BLaER1 treated with 17β-estradiol and CSF1 and Interleukin-3, amounts not matched to agents 10 nM and 100 nM (cell line): ENCODE measurements around the gene DUSP22.

ENCODE experiments used
- H3K27ac ChIP-seq, 11 experiments: shearing (Covaris generic); formaldehyde crosslinking; 2 replicates each; pipeline ENCODE4 v1.8.1; 2022
- H3K27me3 ChIP-seq, 11 experiments: shearing (Covaris generic); formaldehyde crosslinking; 2 replicates each; pipeline ENCODE4 v1.8.1; 2022
- H3K36me3 ChIP-seq, 11 experiments: shearing (Covaris generic); formaldehyde crosslinking; 2 replicates each; pipeline ENCODE4 v1.8.1; 2022
- H3K4me1 ChIP-seq, 10 experiments: shearing (Covaris generic); formaldehyde crosslinking; 2 replicates each; pipeline ENCODE4 v1.8.1; 2022
- H3K4me2 ChIP-seq, 11 experiments: shearing (Covaris generic); formaldehyde crosslinking; 2 replicates each; pipeline ENCODE4 v1.8.1; 2022
- H3K4me3 ChIP-seq, 10 experiments: shearing (Covaris generic); formaldehyde crosslinking; 2 replicates each; pipeline ENCODE4 v1.8.1; 2022
- H3K9ac ChIP-seq, 11 experiments: shearing (Covaris generic); formaldehyde crosslinking; 2 replicates each; pipeline ENCODE4 v1.8.1; 2022
- H3K9me3 ChIP-seq, 11 experiments: shearing (Covaris generic); formaldehyde crosslinking; replicated peaks in 1 of 11; 2 replicates each; pipeline ENCODE4 v1.8.1; 2022
- H4K20me1 ChIP-seq, 11 experiments: shearing (Covaris generic); formaldehyde crosslinking; 2 replicates each; pipeline ENCODE4 v1.8.1; 2022
- Cebpa-rat ChIP-seq, 11 experiments: shearing (Covaris generic); IDR thresholded peaks; 2 replicates each; pipeline ENCODE4 v1.8.1; 2022

The DUSP22 gene

DNA sequence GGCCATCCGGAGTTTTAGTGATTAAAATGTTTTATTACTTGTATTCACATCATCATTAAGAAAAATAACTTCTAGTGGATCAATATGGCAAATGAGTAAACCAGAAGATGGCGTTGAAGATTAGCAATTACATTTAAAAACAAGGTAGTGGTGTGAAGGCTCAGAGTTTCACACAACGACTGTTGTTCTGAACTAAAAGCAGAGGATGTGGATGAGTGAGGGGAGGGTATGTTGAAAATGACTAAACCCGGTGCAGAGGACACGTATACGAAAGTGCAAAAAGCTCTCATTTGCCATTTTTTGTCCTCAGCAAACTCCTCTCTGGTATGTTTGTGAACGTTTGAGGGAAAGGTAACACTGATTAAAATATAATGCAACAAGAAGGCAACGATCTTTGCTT is 97.3 kb downstream of the DUSP22 start:
- no peaks in the 10 kb centered on the region for H3K9me3 ChIP-seq
- TF ChIP-seq Cebpa-rat (IDR thresholded peaks at IDR 0.05): no peak
- peaks cover 0 to 57% (median 4%) of the 10 kb centered on the region in 11 experiments; a peak in 9 of 22 replicates for H3K27me3 ChIP-seq
- H4K20me1 ChIP-seq: peaks cover 0 to 30% (median 28%) of the 10 kb centered on the region in 11 experiments; a peak in 19 of 22 replicates
- peaks cover 29 to 70% (median 50%) of the 10 kb centered on the region in 10 experiments for H3K4me1 ChIP-seq
- H3K27ac ChIP-seq: no peak overlapping the region
- H3K4me2 ChIP-seq: peak overlapping the region in 7 of 11 experiments; percentile 8 to 97 (median 90); a peak in 10 of 22 replicates
- no peak overlapping the region for H3K4me3 ChIP-seq
- H3K36me3 ChIP-seq: peaks cover 0 to 5% (median 3%) of the 10 kb centered on the region in 11 experiments; a peak in 14 of 22 replicates
- no peak overlapping the region for H3K9ac ChIP-seq

DNA sequence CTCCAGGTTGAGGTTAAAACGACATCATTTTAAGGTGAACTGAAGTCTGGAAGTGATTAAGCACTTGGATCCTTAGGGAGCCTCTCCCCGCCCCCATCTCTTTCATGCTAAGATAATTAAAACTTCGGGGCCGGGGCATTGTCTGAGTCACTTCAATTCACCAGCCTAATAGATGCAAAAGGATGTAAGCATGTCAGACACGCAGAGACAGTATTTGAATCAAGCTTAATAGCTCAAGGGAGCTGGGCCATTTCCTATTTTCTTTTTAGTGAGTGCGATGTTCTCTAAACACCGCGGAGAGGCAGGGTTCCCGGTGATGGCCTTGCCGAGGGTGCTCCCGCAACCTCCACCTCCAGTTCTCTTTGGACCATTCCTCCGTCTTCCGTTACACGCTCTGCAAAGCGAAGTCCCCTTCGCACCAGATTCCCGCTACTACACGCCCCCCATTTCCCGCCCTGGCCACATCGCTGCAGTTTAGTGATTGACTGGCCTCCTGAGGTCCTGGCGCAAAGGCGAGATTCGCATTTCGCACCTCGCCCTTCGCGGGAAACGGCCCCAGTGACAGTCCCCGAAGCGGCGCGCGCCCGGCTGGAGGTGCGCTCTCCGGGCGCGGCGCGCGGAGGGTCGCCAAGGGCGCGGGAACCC is 98.7 kb downstream of the DUSP22 start:
- peaks cover 0 to 19% (median 17%) of the 10 kb centered on the region in 11 experiments; a peak in 18 of 22 replicates for H3K36me3 ChIP-seq
- no peak for TF ChIP-seq Cebpa-rat (IDR thresholded peaks at IDR 0.05)
- peaks cover 0 to 55% (median 4%) of the 10 kb centered on the region in 11 experiments; a peak in 9 of 22 replicates for H3K27me3 ChIP-seq
- H4K20me1 ChIP-seq: peaks cover 0 to 45% (median 41%) of the 10 kb centered on the region in 11 experiments; a peak in 19 of 22 replicates
- peak overlapping the region in 9 of 11 experiments; percentile 64 to 90 (median 82); a peak in 18 of 22 replicates for H3K9ac ChIP-seq
- peak overlapping the region; percentile 59 to 98 (median 81) for H3K4me3 ChIP-seq
- H3K27ac ChIP-seq: peak overlapping the region in 8 of 11 experiments; percentile 20 to 78 (median 46); a peak in 10 of 22 replicates
- peak overlapping the region; percentile 85 to 100 (median 96) for H3K4me2 ChIP-seq
- H3K9me3 ChIP-seq: no peaks in the 10 kb centered on the region
- peaks cover 32 to 72% (median 50%) of the 10 kb centered on the region in 10 experiments for H3K4me1 ChIP-seq

DNA sequence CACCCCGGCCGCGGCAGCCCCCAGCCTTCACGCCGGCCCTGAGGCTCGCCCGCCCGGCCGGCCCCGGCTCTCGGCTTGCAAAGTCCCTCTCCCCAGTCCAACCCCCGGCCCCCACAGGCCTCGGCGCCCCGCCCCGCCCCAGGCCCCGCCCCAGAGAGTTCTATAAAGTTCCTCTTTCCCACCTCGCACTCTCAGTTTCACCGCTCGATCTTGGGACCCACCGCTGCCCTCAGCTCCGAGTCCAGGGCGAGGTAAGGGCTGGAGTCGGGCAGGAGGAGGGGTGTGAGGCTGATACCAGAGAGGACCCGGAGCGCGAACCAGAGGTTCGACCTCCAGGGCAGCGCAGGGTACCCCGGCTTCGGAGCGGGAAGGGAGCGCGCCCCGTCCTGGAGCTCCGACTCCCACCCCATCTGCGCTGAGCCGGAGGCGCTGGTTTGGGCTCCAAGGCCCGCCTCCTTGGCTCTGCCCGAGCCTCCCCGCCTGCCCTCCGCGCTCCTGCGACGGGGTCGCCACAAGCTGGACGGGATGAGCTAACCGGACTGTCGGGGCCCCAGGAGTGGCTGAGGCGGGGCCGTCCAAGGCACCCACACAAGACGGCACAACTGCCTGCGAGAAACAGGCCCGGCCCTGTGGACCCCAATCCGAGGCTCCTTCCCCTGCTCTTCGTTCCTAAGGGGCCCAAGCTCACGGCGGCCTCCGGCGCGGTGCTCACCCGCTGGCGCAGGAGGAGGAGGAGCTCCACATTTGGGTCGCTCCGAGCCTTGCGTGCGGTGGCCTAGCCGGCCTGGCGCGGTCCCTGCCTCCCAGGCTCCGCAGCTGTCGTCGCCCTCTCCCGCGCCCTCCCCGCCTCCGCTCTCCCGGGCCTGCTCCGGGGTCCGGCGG is 99.5 kb downstream of the DUSP22 start, which contains the start of gene IRF4:
TSS of gene IRF4 (plus strand) at position 194 of the 882 bp plus-strand sequence. CDS start 1,401 bp downstream, outside the sequence.
- H3K27ac ChIP-seq: peak within 1 kb of the TSS in 10 of 11 experiments; percentile 19 to 87 (median 78); a peak in 18 of 22 replicates
- H3K9ac ChIP-seq: peak within 1 kb of the TSS; percentile 61 to 90 (median 79); a peak in 21 of 22 replicates
- peak within 1 kb of the TSS; percentile 85 to 100 (median 96) for H3K4me2 ChIP-seq
- H3K4me1 ChIP-seq: peaks cover 36 to 76% (median 53%) of the 10 kb centered on the region in 10 experiments
- peaks cover 0 to 50% (median 42%) of the 10 kb centered on the region in 11 experiments; a peak in 19 of 22 replicates for H4K20me1 ChIP-seq
- no peaks in the 10 kb centered on the region for H3K9me3 ChIP-seq
- H3K4me3 ChIP-seq: peak within 1 kb of the TSS; percentile 59 to 98 (median 81)
- H3K36me3 ChIP-seq: peaks cover 0 to 26% (median 22%) of the 10 kb centered on the region in 11 experiments; a peak in 18 of 22 replicates
- peaks cover 0 to 55% (median 4%) of the 10 kb centered on the region in 11 experiments; a peak in 9 of 22 replicates for H3K27me3 ChIP-seq
- TF ChIP-seq Cebpa-rat (IDR thresholded peaks at IDR 0.05): no peak

DNA sequence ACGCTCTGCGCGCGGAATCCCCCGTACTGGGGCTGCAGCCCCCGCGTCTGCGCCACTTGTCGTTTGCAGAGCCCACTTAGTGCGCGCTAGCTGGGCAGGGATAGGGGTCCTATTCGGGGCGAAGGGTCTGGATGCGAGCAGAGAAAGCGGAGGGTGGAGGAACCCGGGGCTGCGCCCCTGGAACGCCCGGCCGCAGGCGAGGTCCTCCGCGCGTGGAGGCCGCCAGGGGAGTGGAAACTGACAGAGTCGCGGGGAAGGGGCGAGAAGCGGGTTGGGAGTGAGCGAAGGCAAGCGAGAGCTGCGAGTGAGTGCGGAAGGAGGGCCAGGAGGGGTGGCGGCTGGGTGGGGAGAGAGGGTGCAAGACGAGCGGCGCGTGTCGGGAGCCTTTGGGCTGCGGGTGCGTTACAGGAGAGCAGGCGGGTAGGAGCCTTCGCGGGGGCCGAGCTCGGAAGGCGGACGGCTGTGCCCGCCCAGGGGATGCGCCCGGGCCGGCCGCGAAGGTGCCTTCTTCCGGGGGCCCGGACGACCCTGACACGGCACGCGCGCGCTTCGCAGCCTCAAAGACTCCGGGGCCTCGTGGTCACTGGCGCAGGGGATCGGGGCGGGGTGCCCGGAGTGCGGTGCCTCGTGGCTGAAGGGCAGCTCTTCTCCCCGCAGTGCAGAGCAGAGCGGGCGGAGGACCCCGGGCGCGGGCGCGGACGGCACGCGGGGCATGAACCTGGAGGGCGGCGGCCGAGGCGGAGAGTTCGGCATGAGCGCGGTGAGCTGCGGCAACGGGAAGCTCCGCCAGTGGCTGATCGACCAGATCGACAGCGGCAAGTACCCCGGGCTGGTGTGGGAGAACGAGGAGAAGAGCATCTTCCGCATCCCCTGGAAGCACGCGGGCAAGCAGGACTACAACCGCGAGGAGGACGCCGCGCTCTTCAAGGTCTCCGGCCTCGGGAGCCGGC is 100.4 kb downstream of the DUSP22 start:
- no peak for TF ChIP-seq Cebpa-rat (IDR thresholded peaks at IDR 0.05)

GRCh38 chr6:393391-394221 is 101.3 kb downstream of the DUSP22 start:
- Histone ChIP-seq H3K27ac (peak overlapping the region in 9 of 11 experiments; percentile 64 to 87 (median 78); a peak in 17 of 22 replicates), H3K4me1 (peaks cover 30 to 82% (median 68%) of the 10 kb centered on the region in 10 experiments), H3K36me3 (peaks cover 16 to 44% (median 39%) of the 10 kb centered on the region in 11 experiments), H3K4me2 (peak overlapping the region; percentile 85 to 100 (median 96)), H3K9me3 (no peaks in the 10 kb centered on the region), H3K27me3 (peaks cover 0 to 58% (median 4%) of the 10 kb centered on the region in 11 experiments; a peak in 9 of 22 replicates), H3K9ac (peak overlapping the region; percentile 61 to 90 (median 79); a peak in 21 of 22 replicates), H3K4me3 (peak overlapping the region; percentile 59 to 98 (median 81)), H4K20me1 (peaks cover 0 to 68% (median 45%) of the 10 kb centered on the region in 11 experiments; a peak in 19 of 22 replicates)
- no peak for TF ChIP-seq Cebpa-rat (IDR thresholded peaks at IDR 0.05)

More for the DNA sequence above, 100.4 kb downstream of the DUSP22 start:
- peak overlapping the region; percentile 61 to 90 (median 79) for H3K9ac ChIP-seq
- peak overlapping the region in 10 of 11 experiments; percentile 19 to 87 (median 78); a peak in 18 of 22 replicates for H3K27ac ChIP-seq
- H3K4me2 ChIP-seq: peak overlapping the region; percentile 85 to 100 (median 96)
- peaks cover 0 to 59% (median 42%) of the 10 kb centered on the region in 11 experiments; a peak in 19 of 22 replicates for H4K20me1 ChIP-seq
- peaks cover 0 to 55% (median 4%) of the 10 kb centered on the region in 11 experiments; a peak in 9 of 22 replicates for H3K27me3 ChIP-seq
- peaks cover 31 to 76% (median 62%) of the 10 kb centered on the region in 10 experiments for H3K4me1 ChIP-seq
- H3K9me3 ChIP-seq: no peaks in the 10 kb centered on the region
- peak overlapping the region; percentile 59 to 98 (median 81) for H3K4me3 ChIP-seq
- peaks cover 7 to 35% (median 30%) of the 10 kb centered on the region in 11 experiments; a peak in 21 of 22 replicates for H3K36me3 ChIP-seq

DNA sequence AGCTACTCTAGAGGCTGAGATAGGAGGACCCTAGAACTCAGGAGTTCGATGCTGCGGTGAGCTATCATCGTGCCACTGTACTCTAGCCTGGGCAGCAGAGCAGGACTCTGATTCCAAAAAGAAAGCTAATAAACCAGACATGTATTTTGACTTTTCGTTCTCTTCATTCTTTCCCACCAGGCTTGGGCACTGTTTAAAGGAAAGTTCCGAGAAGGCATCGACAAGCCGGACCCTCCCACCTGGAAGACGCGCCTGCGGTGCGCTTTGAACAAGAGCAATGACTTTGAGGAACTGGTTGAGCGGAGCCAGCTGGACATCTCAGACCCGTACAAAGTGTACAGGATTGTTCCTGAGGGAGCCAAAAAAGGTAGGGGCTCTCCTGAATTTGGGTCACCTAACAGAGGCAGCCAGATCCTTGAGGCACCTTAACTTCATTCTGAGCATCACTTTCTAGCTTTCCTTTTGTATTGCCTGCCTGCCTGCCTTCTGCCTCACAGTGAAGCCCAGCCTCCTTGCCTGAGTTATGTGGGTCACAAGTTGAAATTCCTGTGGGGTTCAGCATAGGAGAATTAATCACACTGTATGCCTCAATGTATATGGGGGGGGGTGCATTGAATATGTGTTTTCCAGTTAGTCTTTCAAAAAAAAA is 102.5 kb downstream of the DUSP22 start:
- no peak for TF ChIP-seq Cebpa-rat (IDR thresholded peaks at IDR 0.05)
- H3K4me2 ChIP-seq: peak overlapping the region in 9 of 11 experiments; percentile 85 to 100 (median 97); a peak in 18 of 22 replicates
- peaks cover 23 to 56% (median 49%) of the 10 kb centered on the region in 11 experiments for H3K36me3 ChIP-seq
- H3K9me3 ChIP-seq: no peaks in the 10 kb centered on the region
- peaks cover 0 to 80% (median 52%) of the 10 kb centered on the region in 11 experiments; a peak in 19 of 22 replicates for H4K20me1 ChIP-seq
- peaks cover 0 to 56% (median 4%) of the 10 kb centered on the region in 11 experiments; a peak in 9 of 22 replicates for H3K27me3 ChIP-seq
- H3K4me1 ChIP-seq: peaks cover 32 to 89% (median 75%) of the 10 kb centered on the region in 10 experiments
- peak overlapping the region in 6 of 10 experiments; percentile 71 to 98 (median 86); a peak in 10 of 20 replicates for H3K4me3 ChIP-seq
- peak overlapping the region in 5 of 11 experiments; percentile 11 to 90 (median 88); a peak in 6 of 22 replicates for H3K9ac ChIP-seq
- no peak overlapping the region for H3K27ac ChIP-seq
